H1 (cell line): ENCODE results near the gene TC2N. TPM values are rescaled to one million over a fixed set of nuclear protein-coding genes. Genes with fewer than 3 reads are reported as not detected.

Experiments
- CTCF ChIA-PET: fragments of 300-600 bp; sonication (Branson Sonifier 250); formaldehyde crosslinking; loops from one replicate; lab custom pipeline; 2021; ENCODE audit not compliant: partially characterized antibody; lab: Charles Lee
- POLR2A ChIA-PET: fragments of 300-600 bp; sonication (Branson Sonifier 250); formaldehyde crosslinking; loops from one replicate; lab custom pipeline; 2021; ENCODE audit warnings: inconsistent platforms; ENCODE audit not compliant: partially characterized antibody; lab: Charles Lee
- DNase-seq, 2 experiments: peaks; one replicate each; pipeline versions ENCODE4 v3.0.0 to v3.0.0-alpha.2; 2010 to 2022; ENCODE audit warnings: low spot score in 2 of 2, low read depth in 1 of 2, mixed read lengths in 1 of 2
- FAIRE-seq: peaks from 2 replicates; lab custom pipeline; 2011; peaks lifted over from hg19 to GRCh38; lab: Jason Lieb, UNC
- H2AFZ ChIP-seq: 2 replicates; pipeline ENCODE4 v1.8.1; 2012; ENCODE audit warnings: low read length, inconsistent platforms
- H2AK5ac ChIP-seq: 2 replicates; pipeline ENCODE4 v1.6.1; 2013; ENCODE audit warnings: low read depth, low read length
- H2BK120ac ChIP-seq: replicated peaks from 2 replicates; pipeline ENCODE3; 2013; ENCODE audit warnings: low read depth, low read length, inconsistent platforms
- H2BK12ac ChIP-seq: 2 replicates; pipeline ENCODE4 v1.6.1; 2013; ENCODE audit warnings: low read depth, low read length
- H2BK15ac ChIP-seq: 2 replicates; pipeline ENCODE4 v1.6.1; 2013; ENCODE audit warnings: low read length
- H2BK20ac ChIP-seq: 2 replicates; pipeline ENCODE4 v1.6.1; 2013; ENCODE audit warnings: low read length
- H2BK5ac ChIP-seq: 2 replicates; pipeline ENCODE4 v1.6.1; 2013; ENCODE audit warnings: low read depth, low read length
- H3K14ac ChIP-seq: 2 replicates; pipeline ENCODE4 v1.6.1; 2013; ENCODE audit warnings: inconsistent platforms; ENCODE audit not compliant: insufficient read length
- H3K18ac ChIP-seq: 2 replicates; pipeline ENCODE4 v1.6.1; 2013; ENCODE audit warnings: low read length; ENCODE audit errors: extremely low read depth
- H3K23ac ChIP-seq: 2 replicates; pipeline ENCODE4 v1.6.1; 2013; ENCODE audit warnings: inconsistent platforms; ENCODE audit not compliant: insufficient read length
- H3K23me2 ChIP-seq: 2 replicates; pipeline ENCODE4 v1.6.1; 2013; ENCODE audit warnings: low read depth, low read length
- H3K27ac ChIP-seq: 2 replicates; pipeline ENCODE4 v1.6.1; 2011; ENCODE audit warnings: low read depth, low read length, inconsistent platforms
- H3K27me3 ChIP-seq, 4 experiments: replicated peaks in 1 of 4; 1 replicate in 1 of 4; 2 replicates in 3 of 4; pipeline versions ENCODE4 v1.6.1 to v1.8.1; 2011 to 2013; ENCODE audit warnings: low read length in 3 of 4, mild to moderate bottlenecking in 3 of 4, inconsistent platforms in 2 of 4, mixed read lengths in 2 of 4, moderate library complexity in 1 of 4; ENCODE audit not compliant: control insufficient read depth in 3 of 4, insufficient read depth in 3 of 4; ENCODE audit errors: extremely low read depth in 1 of 4
- H3K36me3 ChIP-seq, 4 experiments: 2 replicates each; pipeline versions ENCODE4 v1.6.1 to v1.8.1; 2011 to 2013; ENCODE audit warnings: mild to moderate bottlenecking in 4 of 4, low read length in 3 of 4, moderate library complexity in 2 of 4, control low read depth in 1 of 4, inconsistent platforms in 1 of 4; ENCODE audit not compliant: insufficient read depth in 4 of 4, control insufficient read depth in 2 of 4
- H3K4ac ChIP-seq: replicated peaks from 2 replicates; pipeline ENCODE3; 2013; ENCODE audit warnings: low read length, low read depth, mixed read lengths, inconsistent platforms; ENCODE audit not compliant: insufficient read length
- H3K4me1 ChIP-seq, 4 experiments: replicated peaks in 1 of 4; 1 replicate in 1 of 4; 2 replicates in 3 of 4; pipeline versions ENCODE4 v1.6.1 to v1.8.1; 2011 to 2013; ENCODE audit warnings: low read length in 3 of 4, inconsistent platforms in 2 of 4, mixed read lengths in 1 of 4; ENCODE audit not compliant: insufficient read depth in 4 of 4, control insufficient read depth in 3 of 4
- H3K4me2 ChIP-seq, 2 experiments: 2 replicates each; pipeline versions ENCODE4 v1.6.1 to v1.8.1; 2011 to 2013; ENCODE audit warnings: low read depth in 2 of 2, low read length in 2 of 2, control low read depth in 1 of 2, inconsistent platforms in 1 of 2, mild to moderate bottlenecking in 1 of 2; ENCODE audit not compliant: insufficient read depth in 1 of 2
- H3K4me3 ChIP-seq, 4 experiments: fragments of 200-600, 300-600 bp in 1 of 4; sonication (generic), shearing (Covaris generic), sonication (Bioruptor Twin) in 1 of 4; 2 replicates each; pipeline versions ENCODE4 v1.5.1 to v1.8.1; 2011 to 2016; ENCODE audit warnings: low read length in 4 of 4, low read depth in 3 of 4, control low read depth in 2 of 4, inconsistent platforms in 2 of 4, mild to moderate bottlenecking in 2 of 4, mixed read lengths in 1 of 4, moderate library complexity in 1 of 4; ENCODE audit not compliant: insufficient read depth in 2 of 4; ENCODE audit errors: extremely low read depth in 1 of 4
- H3K56ac ChIP-seq: replicated peaks from 2 replicates; pipeline ENCODE3; 2013; ENCODE audit warnings: low read depth, mild to moderate bottlenecking, mixed read lengths, low read length, inconsistent platforms; ENCODE audit not compliant: insufficient read length
- H3K79me1 ChIP-seq: 2 replicates; pipeline ENCODE4 v1.6.1; 2013; ENCODE audit warnings: low read depth, low read length, control low read depth
- H3K79me2 ChIP-seq, 2 experiments: 2 replicates each; pipeline versions ENCODE4 v1.6.1 to v1.8.1; 2012 to 2013; ENCODE audit warnings: low read length in 2 of 2, mild to moderate bottlenecking in 2 of 2, inconsistent platforms in 1 of 2; ENCODE audit not compliant: insufficient read depth in 2 of 2, control insufficient read depth in 1 of 2
- H3K9ac ChIP-seq, 4 experiments: replicated peaks in 1 of 4; 1 replicate in 1 of 4; 2 replicates in 3 of 4; pipeline versions ENCODE4 v1.6.1 to v1.8.1; 2011 to 2013; ENCODE audit warnings: low read depth in 3 of 4, low read length in 3 of 4, control low read depth in 2 of 4, mild to moderate bottlenecking in 2 of 4, moderate library complexity in 2 of 4, inconsistent platforms in 1 of 4; ENCODE audit errors: extremely low read depth in 1 of 4
- H3K9me3 ChIP-seq, 2 experiments: 2 replicates each; pipeline versions ENCODE4 v1.6.1 to v1.8.1; 2012 to 2013; ENCODE audit warnings: mild to moderate bottlenecking in 2 of 2, moderate library complexity in 2 of 2, control low read depth in 1 of 2, inconsistent platforms in 1 of 2, low read depth in 1 of 2, low read length in 1 of 2, mixed read lengths in 1 of 2; ENCODE audit not compliant: insufficient read depth in 2 of 2
- H4K20me1 ChIP-seq, 2 experiments: replicated peaks in 1 of 2; 2 replicates each; pipeline versions ENCODE3 to v1.8.1; 2011 to 2013; ENCODE audit warnings: inconsistent platforms in 2 of 2, low read length in 2 of 2, mild to moderate bottlenecking in 1 of 2; ENCODE audit not compliant: insufficient read depth in 2 of 2, control insufficient read depth in 1 of 2
- H4K5ac ChIP-seq: 2 replicates; pipeline ENCODE4 v1.6.1; 2013; ENCODE audit warnings: low read length, low read depth, mixed read lengths, inconsistent platforms; ENCODE audit not compliant: insufficient read length
- H4K8ac ChIP-seq: 2 replicates; pipeline ENCODE4 v1.8.0; 2013; ENCODE audit warnings: mild to moderate bottlenecking, moderate library complexity, low read length, inconsistent platforms; ENCODE audit not compliant: insufficient read depth; ENCODE audit errors: extremely low read depth
- H4K91ac ChIP-seq: replicated peaks from 2 replicates; pipeline ENCODE3; 2013; ENCODE audit warnings: low read length, mixed read lengths, inconsistent platforms; ENCODE audit not compliant: insufficient read length
- RXRA ChIP-seq: IDR thresholded peaks from 2 replicates; pipeline ENCODE4 v1.6.1; 2011; ENCODE audit warnings: low read depth, mild to moderate bottlenecking, low read length, moderate library complexity; ENCODE audit not compliant: insufficient read depth
- WGBS, 2 experiments: shearing (Covaris generic) in 1 of 2; methylation state at CpG; one replicate each; pipeline versions ENCODE4 v1.1.6 to v1.1.7; 2013 to 2015; ENCODE audit warnings: low lambda C conversion rate in 2 of 2, mixed read lengths in 2 of 2, inconsistent platforms in 1 of 2, low coverage in 1 of 2, missing lambda C conversion rate in 1 of 2; ENCODE audit not compliant: insufficient replicate concordance in 2 of 2, insufficient coverage in 1 of 2, insufficient read length in 1 of 2; ENCODE audit errors: extremely low coverage in 1 of 2, missing lambda C conversion rate in 1 of 2; 5-methylcytosine and 5-hydroxymethylcytosine counted together
- polyA plus RNA-seq, 7 experiments: library from polyadenylated mRNA; depleted of rRNA in 3 of 7; stranded (reverse) in 5 of 7; unstranded in 2 of 7; fragments of >200 nt in 5 of 7; fragments of 200-250 nt in 2 of 7; gene quantifications; 1 replicate in 5 of 7; 2 replicates in 1 of 7; 4 replicates in 1 of 7; pipeline versions ENCODE4 v1.2.1 to v1.2.3, GENCODE V29; 2011 to 2013; ENCODE audit warnings: missing spikeins in 2 of 7, mixed read lengths in 2 of 7
- total RNA-seq: library from RNA; stranded (reverse); fragmentation: NEBNext Ultra II Directional; extraction: Animal tissue kit (Norgen Biotek cat#: 25700); gene quantifications from 2 replicates; pipeline ENCODE4 v1.2.1, GENCODE V29; 2021

TC2N gene
- total and polyA plus RNA-seq, 2 of the 8 experiments (the other 6 are each of a cell fraction or from before 2014, with no cell fraction given), result 9.7 to 36.2 TPM

DNA sequence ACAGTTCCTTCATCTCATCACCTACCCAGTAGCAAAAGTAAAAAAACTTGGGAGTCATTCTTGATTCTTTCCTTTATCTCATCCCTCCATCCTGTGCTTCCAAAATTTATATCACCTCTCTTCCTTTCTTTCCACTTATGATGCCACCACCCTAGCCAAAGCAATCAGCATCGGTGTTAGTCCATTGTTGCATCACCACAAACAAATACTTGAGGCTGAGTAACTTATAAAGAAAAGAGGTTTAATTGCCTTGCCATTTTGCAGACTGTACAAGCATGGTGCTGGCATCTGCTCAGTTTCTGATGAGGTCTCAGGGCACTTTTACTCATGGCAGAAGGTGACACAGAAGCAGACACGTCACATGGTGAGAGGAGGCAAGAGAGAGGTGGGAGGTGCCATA is 115.6 kb downstream of the TC2N start:
- POLR2A ChIA-PET, result no interaction called here
- no peak overlapping the region for H3K18ac ChIP-seq
- CTCF ChIA-PET, result no interaction called here
- WGBS, 2 experiments, result 82% methylated on average over 2 of the region's 2 CpGs; no CpG with 5 or more reads in 1 of the 2 experiments
- no peak overlapping the region for H3K4ac ChIP-seq
- no peak overlapping the region for H4K8ac ChIP-seq
- H2BK15ac ChIP-seq, result no peak overlapping the region
- H2BK5ac ChIP-seq, result no peak overlapping the region
- H3K4me2 ChIP-seq, result no peak overlapping the region
- no peak overlapping the region for H4K5ac ChIP-seq
- no peak overlapping the region for H2BK120ac ChIP-seq
- 0 out of 4 replicates have a peak, but pooled peaks cover 0 to 2% of the 10 kb centered on the region in 2 experiments for H3K9me3 ChIP-seq
- H2AK5ac ChIP-seq, result no peak overlapping the region
- no peak overlapping the region for H3K14ac ChIP-seq
- H4K91ac ChIP-seq, result no peak overlapping the region
- no peak overlapping the region for H3K56ac ChIP-seq
- H3K23ac ChIP-seq, result no peak overlapping the region
- no peaks in the 10 kb centered on the region for H3K27me3 ChIP-seq
- no peak for DNase-seq
- H3K9ac ChIP-seq, result no peak overlapping the region
- H3K79me1 ChIP-seq, result no peaks in the 10 kb centered on the region
- no peak overlapping the region for H2BK12ac ChIP-seq
- TF ChIP-seq RXRA, result no peak
- H2AFZ ChIP-seq, result no peak overlapping the region
- H4K20me1 ChIP-seq, result no peaks in the 10 kb centered on the region
- no peak overlapping the region for H3K4me3 ChIP-seq
- no peaks in the 10 kb centered on the region for H3K36me3 ChIP-seq
- FAIRE-seq, result peak; percentile 32
- no peak overlapping the region for H2BK20ac ChIP-seq
- no peaks in the 10 kb centered on the region; a peak in 1 of 7 replicates for H3K4me1 ChIP-seq
- H3K23me2 ChIP-seq, result no peaks in the 10 kb centered on the region; the same call in 1 of the 2 replicates
- no peak overlapping the region for H3K27ac ChIP-seq
- no peaks in the 10 kb centered on the region for H3K79me2 ChIP-seq
